ENCODE measurements around the gene PAFAH1B1.

The PAFAH1B1 gene

GRCh38 chr17:2595716-2596115, 2.3 kb downstream of the PAFAH1B1 start:
- no peak overlapping the region for H3K27ac ChIP-seq
- TF ChIP-seq ZFX (IDR thresholded peaks at IDR 0.05): no peak
- TF ChIP-seq, protein P1, sequence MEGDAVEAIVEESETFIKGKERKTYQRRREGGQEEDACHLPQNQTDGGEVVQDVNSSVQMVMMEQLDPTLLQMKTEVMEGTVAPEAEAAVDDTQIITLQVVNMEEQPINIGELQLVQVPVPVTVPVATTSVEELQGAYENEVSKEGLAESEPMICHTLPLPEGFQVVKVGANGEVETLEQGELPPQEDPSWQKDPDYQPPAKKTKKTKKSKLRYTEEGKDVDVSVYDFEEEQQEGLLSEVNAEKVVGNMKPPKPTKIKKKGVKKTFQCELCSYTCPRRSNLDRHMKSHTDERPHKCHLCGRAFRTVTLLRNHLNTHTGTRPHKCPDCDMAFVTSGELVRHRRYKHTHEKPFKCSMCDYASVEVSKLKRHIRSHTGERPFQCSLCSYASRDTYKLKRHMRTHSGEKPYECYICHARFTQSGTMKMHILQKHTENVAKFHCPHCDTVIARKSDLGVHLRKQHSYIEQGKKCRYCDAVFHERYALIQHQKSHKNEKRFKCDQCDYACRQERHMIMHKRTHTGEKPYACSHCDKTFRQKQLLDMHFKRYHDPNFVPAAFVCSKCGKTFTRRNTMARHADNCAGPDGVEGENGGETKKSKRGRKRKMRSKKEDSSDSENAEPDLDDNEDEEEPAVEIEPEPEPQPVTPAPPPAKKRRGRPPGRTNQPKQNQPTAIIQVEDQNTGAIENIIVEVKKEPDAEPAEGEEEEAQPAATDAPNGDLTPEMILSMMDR (conservative IDR thresholded peaks at IDR 0.05): no peak

DNA sequence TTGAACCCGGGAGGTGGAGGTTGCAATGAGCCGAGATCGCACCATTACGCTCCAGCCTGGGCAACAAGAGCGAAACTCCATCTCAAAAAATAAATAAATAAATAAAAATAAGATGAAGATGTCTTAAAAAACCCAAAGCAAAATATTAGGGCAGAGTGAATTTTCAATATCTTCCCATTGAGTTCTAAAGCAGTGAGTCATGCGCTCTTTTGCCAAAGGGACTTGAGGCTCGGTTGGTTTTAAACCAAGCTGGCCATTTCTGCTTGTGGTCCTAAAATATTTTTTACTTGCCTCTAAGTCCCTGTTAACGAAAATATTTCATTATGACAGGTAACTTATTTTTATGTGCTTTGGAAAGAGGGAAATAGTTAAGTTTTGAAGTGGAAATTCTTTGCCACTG, 4.7 kb downstream of the PAFAH1B1 start:
- TF ChIP-seq, protein P1 (conservative IDR thresholded peaks at IDR 0.05): no peak
- no peak for TF ChIP-seq ZFX (IDR thresholded peaks at IDR 0.05)
- H3K27ac ChIP-seq: no peak overlapping the region

DNA sequence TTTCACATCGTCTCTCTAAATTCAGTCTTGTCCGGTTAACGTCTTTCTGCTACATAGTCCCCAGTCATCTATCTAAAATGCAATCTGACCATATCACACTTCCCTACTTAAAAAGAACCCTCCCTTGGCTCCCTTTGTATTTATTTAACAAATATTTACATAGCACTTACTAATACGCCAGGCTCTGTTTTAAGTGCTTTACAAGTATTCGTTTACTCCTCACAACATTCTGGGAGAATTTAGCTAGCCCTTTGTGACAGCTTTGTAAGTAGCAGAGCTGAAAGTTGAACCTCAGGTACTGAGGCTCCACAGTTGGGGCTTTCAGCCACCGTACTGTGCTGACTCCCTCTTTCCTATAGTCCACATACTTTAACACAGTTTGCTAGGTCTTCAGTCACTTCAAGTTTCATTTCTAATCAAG, 9.2 kb downstream of the PAFAH1B1 start:
- no peak for TF ChIP-seq ZFX (IDR thresholded peaks at IDR 0.05)
- TF ChIP-seq, protein P1 (conservative IDR thresholded peaks at IDR 0.05): no peak
- H3K27ac ChIP-seq: no peak overlapping the region

DNA sequence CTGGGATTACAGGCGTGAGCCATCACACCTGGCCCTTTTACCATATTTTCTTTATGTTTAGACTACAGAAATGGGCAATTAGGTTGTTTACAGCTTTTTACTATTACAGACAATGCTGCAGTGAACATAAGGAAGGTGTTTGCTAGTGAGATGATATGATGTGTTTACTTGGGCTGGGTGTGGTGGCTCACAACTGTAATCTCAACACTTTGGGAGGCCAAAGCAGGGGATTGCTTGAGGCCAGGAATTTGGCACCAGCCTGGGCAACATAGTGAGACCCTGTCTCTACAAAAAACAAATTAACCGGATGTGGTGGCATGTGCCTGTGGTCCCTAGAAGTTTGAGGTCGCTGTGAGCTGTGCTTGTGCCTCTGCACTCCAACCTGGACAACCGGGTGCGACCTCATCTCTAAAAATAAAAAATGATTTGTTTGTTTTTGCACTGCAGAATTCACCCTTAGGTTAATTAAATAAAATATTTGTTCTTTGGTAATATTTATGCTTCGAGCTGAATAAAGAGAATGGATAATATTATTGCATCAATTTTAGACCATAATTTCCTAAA, 15.0 kb downstream of the PAFAH1B1 start:
- no peak overlapping the region for H3K27ac ChIP-seq
- TF ChIP-seq ZFX (IDR thresholded peaks at IDR 0.05): no peak
- TF ChIP-seq, protein P1 (conservative IDR thresholded peaks at IDR 0.05): no peak

GRCh38 chr17:2609091-2609490, 15.6 kb downstream of the PAFAH1B1 start:
- no peak overlapping the region for H3K27ac ChIP-seq
- no peak for TF ChIP-seq ZFX (IDR thresholded peaks at IDR 0.05)
- TF ChIP-seq, protein P1 (conservative IDR thresholded peaks at IDR 0.05): no peak

DNA sequence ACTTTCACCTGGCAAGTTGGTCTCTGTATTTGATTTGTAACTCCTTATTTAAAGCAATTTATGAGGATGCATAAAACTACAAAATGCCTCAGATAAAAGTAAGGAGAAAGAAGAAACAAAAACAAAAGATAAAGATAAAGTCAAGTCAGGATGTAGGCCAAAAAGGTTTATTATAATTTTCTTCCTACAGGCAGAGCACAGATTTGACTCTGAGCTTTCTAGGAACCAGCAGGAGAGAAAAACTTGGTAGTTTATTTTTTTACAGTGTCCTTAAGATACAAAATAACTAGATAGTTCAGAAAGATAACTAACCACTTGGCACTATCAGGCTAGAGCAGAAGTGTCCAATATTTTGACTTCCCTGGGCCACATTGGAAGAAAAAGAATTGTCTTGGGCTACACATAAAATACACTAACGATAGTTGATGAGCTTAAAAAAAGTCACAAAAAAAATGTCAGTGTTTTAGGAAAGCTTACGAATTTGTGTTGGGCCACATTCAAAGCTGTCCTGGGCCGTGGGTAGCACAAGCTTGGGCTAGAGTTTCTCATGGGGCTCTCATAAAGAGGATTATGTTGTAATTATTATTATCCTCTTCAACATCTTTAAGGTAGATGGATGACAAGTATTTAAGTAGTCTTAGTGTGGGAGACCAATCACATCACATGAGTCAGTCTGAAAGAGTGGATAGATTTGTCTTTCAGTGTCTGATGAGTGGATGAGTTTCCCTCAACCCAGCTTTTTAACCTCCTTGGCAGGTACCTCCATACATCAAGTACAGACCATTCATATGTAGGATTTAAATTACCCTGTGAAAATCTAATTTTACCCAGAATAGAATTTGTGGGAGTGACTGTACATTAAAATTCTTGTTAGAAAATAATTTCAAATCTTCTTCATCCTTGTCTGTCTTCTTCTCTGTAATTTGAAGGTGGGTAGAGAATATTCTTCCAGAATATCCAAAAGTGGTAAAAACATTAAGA, 17.0 kb downstream of the PAFAH1B1 start:
- TF ChIP-seq, protein P1 (conservative IDR thresholded peaks at IDR 0.05): no peak
- TF ChIP-seq ZFX (IDR thresholded peaks at IDR 0.05): no peak
- no peak overlapping the region for H3K27ac ChIP-seq

DNA sequence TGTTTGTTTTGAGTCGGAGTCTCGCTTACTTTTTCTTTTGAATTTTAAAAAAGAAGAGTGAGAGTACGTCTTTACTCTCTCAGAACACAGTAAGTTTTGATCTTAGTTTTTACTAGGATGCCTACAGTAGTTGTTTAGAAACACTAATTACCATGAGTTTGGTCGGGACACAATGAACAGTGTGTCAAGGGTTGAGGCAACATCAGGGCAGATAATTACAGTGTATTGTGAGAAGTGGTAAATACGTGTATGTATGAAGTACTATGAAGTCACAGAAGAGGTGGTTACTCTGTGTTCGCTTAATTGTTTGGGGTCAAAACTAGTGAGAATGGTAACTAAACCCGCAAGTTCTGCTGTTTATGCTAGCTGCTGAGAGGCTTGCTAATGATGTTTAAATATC, 18.2 kb downstream of the PAFAH1B1 start:
- no peak overlapping the region for H3K27ac ChIP-seq
- TF ChIP-seq ZFX (IDR thresholded peaks at IDR 0.05): no peak
- TF ChIP-seq, protein P1 (conservative IDR thresholded peaks at IDR 0.05): no peak

Data from C4-2B (cell line).